CD14-positive monocyte (primary cell): ENCODE data around the gene ZNF555. TPM values are rescaled to one million over a fixed set of nuclear protein-coding genes. Genes with fewer than 3 reads are reported as not detected.
A peak's percentile ranks its signal among the peaks of the same experiment; 100 is the strongest.

ENCODE experiments used
- DNase-seq, 3 donors: peaks; one replicate each; pipeline ENCODE4 v3.0.0-alpha.2; 2011 to 2022
- H2AFZ ChIP-seq: 2 replicates; pipeline ENCODE4 v1.6.0; 2012; ENCODE audit warnings: mild to moderate bottlenecking, low read depth, low read length, inconsistent platforms; ENCODE audit not compliant: insufficient read depth, poor library complexity, severe bottlenecking
- H3K27ac ChIP-seq, 2 donors: 1 replicate in 1 of 2; 2 replicates in 1 of 2; pipeline ENCODE4 v1.5.1; 2012 to 2013; ENCODE audit warnings: low read length in 2 of 2, control low read depth in 1 of 2, inconsistent platforms in 1 of 2, low read depth in 1 of 2, mild to moderate bottlenecking in 1 of 2
- H3K27me3 ChIP-seq, 2 donors: one replicate each; pipeline versions ENCODE4 v1.6.0 to v1.6.1; 2011 to 2013; ENCODE audit warnings: low read length in 2 of 2; ENCODE audit not compliant: control insufficient read depth in 2 of 2, insufficient read depth in 2 of 2
- H3K36me3 ChIP-seq, 2 donors: replicated peaks in 1 of 2; 1 replicate in 1 of 2; 2 replicates in 1 of 2; pipeline versions ENCODE4 v1.5.1 to v1.6.1; 2012 to 2013; ENCODE audit warnings: low read length in 2 of 2, control low read depth in 1 of 2, inconsistent platforms in 1 of 2, mild to moderate bottlenecking in 1 of 2; ENCODE audit not compliant: insufficient read depth in 2 of 2, control insufficient read depth in 1 of 2
- H3K4me1 ChIP-seq, 2 donors: 1 replicate in 1 of 2; 2 replicates in 1 of 2; pipeline versions ENCODE4 v1.5.1 to v1.6.1; 2012 to 2013; ENCODE audit warnings: low read length in 2 of 2, control low read depth in 1 of 2, inconsistent platforms in 1 of 2, mild to moderate bottlenecking in 1 of 2, moderate library complexity in 1 of 2; ENCODE audit not compliant: insufficient read depth in 2 of 2, control insufficient read depth in 1 of 2
- H3K4me2 ChIP-seq: replicated peaks from 2 replicates; pipeline ENCODE3; 2012; ENCODE audit warnings: low read length, moderate library complexity, mild to moderate bottlenecking; ENCODE audit not compliant: poor library complexity, severe bottlenecking; ENCODE audit errors: extremely low read depth
- H3K4me3 ChIP-seq, 3 experiments: fragments of 200-600 bp in 1 of 3; sonication (generic) in 1 of 3; replicated peaks in 1 of 3; 1 replicate in 2 of 3; 2 replicates in 1 of 3; pipeline ENCODE4 v1.5.1; 2011 to 2013; ENCODE audit warnings: low read length in 3 of 3, mild to moderate bottlenecking in 3 of 3, control low read depth in 2 of 3, low read depth in 2 of 3, inconsistent platforms in 1 of 3, moderate library complexity in 1 of 3
- H3K79me2 ChIP-seq: 2 replicates; pipeline ENCODE4 v1.6.0; 2012; ENCODE audit warnings: mild to moderate bottlenecking, control low read depth, inconsistent platforms, low read length, moderate library complexity; ENCODE audit not compliant: insufficient read depth
- H3K9ac ChIP-seq: 2 replicates; pipeline ENCODE4 v1.6.0; 2017; ENCODE audit warnings: low read length, mild to moderate bottlenecking; ENCODE audit not compliant: insufficient read depth, poor library complexity, severe bottlenecking
- H3K9me3 ChIP-seq, 2 donors: replicated peaks in 1 of 2; 1 replicate in 1 of 2; 2 replicates in 1 of 2; pipeline versions ENCODE4 v1.5.1 to v1.6.1; 2012 to 2013; ENCODE audit warnings: low read length in 2 of 2, control low read depth in 1 of 2; ENCODE audit not compliant: control insufficient read depth in 1 of 2, insufficient read depth in 1 of 2
- H4K20me1 ChIP-seq: 2 replicates; pipeline ENCODE4 v1.6.0; 2012; ENCODE audit warnings: mild to moderate bottlenecking, low read length, control low read depth, moderate library complexity; ENCODE audit not compliant: insufficient read depth
- H3K27ac Mint-ChIP-seq, 7 donors: one replicate each; pipeline ENCODE4 v1.8.0; 2020; ENCODE audit warnings: mild to moderate bottlenecking in 7 of 7, mixed read lengths in 7 of 7, moderate library complexity in 6 of 7, inconsistent platforms in 2 of 7
- H3K27me3 Mint-ChIP-seq, 3 donors: one replicate each; pipeline ENCODE4 v1.8.0; 2021 to 2022; ENCODE audit warnings: low read depth in 3 of 3, mild to moderate bottlenecking in 3 of 3, mixed read lengths in 3 of 3, moderate library complexity in 3 of 3, inconsistent platforms in 1 of 3
- H3K36me3 Mint-ChIP-seq, 2 donors: one replicate each; pipeline ENCODE4 v1.8.0; 2020; ENCODE audit warnings: mixed read lengths in 2 of 2, inconsistent platforms in 1 of 2, mild to moderate bottlenecking in 1 of 2
- H3K4me1 Mint-ChIP-seq: one replicate; pipeline ENCODE4 v1.8.0; 2020; ENCODE audit warnings: mild to moderate bottlenecking, mixed read lengths
- H3K4me3 Mint-ChIP-seq, 2 donors: one replicate each; pipeline ENCODE4 v1.8.0; 2020; ENCODE audit warnings: mild to moderate bottlenecking in 2 of 2, mixed read lengths in 2 of 2, moderate library complexity in 1 of 2
- H3K9me3 Mint-ChIP-seq, 7 donors: one replicate each; pipeline ENCODE4 v1.8.0; 2020 to 2022; ENCODE audit warnings: mixed read lengths in 7 of 7, mild to moderate bottlenecking in 6 of 7, moderate library complexity in 6 of 7, inconsistent platforms in 2 of 7
- CTCF ChIP-seq: fragments of 200-600 bp; IDR thresholded peaks from one replicate; pipeline ENCODE4 v1.8.0; 2022; ENCODE audit warnings: antibody characterized with exemption, mild to moderate bottlenecking
- WGBS: methylation state at CpG from one replicate; pipeline ENCODE4 v1.1.5; 2013; ENCODE audit warnings: missing lambda C conversion rate; ENCODE audit not compliant: insufficient coverage; 5-methylcytosine and 5-hydroxymethylcytosine counted together
- intact Hi-C, 2 donors: fragments of 100-400 bp; cut with micrococcal nuclease; formaldehyde crosslinking; loops; one replicate each; pipeline versions ENCODE4 v1.15.0 to v1.15.1; 2023
- polyA plus RNA-seq, 3 donors: library from polyadenylated mRNA; depleted of rRNA in 1 of 3; unstranded in 2 of 3; stranded (reverse) in 1 of 3; fragments of 300-500 nt in 2 of 3; fragments of >200 nt in 1 of 3; fragmentation: Illumina TruSeq in 2 of 3; gene quantifications; 1 replicate in 2 of 3; 2 replicates in 1 of 3; pipeline ENCODE4 v1.2.3, GENCODE V29; 2012 to 2021

Gene ZNF555
- polyA plus RNA-seq, 3 donors: 2.2 to 2.9 (median 2.6) TPM

- no peak overlapping the region for H3K27ac Mint-ChIP-seq
- H3K36me3 Mint-ChIP-seq: peaks cover 32 to 85% of the 10 kb centered on the region in 2 donors
- H3K79me2 ChIP-seq: no peaks in the 10 kb centered on the region
- H3K4me3 ChIP-seq: no peak overlapping the region
- H3K27me3 ChIP-seq: no peaks in the 10 kb centered on the region
- intact Hi-C loops: no loop called here
- 97% methylated on average over 22 of the region's 22 CpGs for WGBS
- no peak overlapping the region for H3K9ac ChIP-seq
- peaks cover 0 to 4% (median 0%) of the 10 kb centered on the region in 3 donors for H3K27me3 Mint-ChIP-seq
- peaks cover 25 to 53% of the 10 kb centered on the region in 2 donors for H3K36me3 ChIP-seq
- DNase-seq: no peak
- H2AFZ ChIP-seq: no peak overlapping the region
- TF ChIP-seq CTCF: no peak
- H3K4me1 Mint-ChIP-seq: no peaks in the 10 kb centered on the region
- H3K4me2 ChIP-seq: no peak overlapping the region
- H3K27ac ChIP-seq: no peak overlapping the region
- no peaks in the 10 kb centered on the region for H3K4me1 ChIP-seq
- no peak overlapping the region for H3K4me3 Mint-ChIP-seq
- no peaks in the 10 kb centered on the region for H4K20me1 ChIP-seq
- H3K9me3 ChIP-seq: no peaks in the 10 kb centered on the region
- H3K9me3 Mint-ChIP-seq: peaks cover 0 to 5% (median 0%) of the 10 kb centered on the region in 7 donors
Measured at GRCh38 chr19:2800506-2800905, 40.8 kb upstream of the ZNF555 start.

- H3K36me3 Mint-ChIP-seq: peaks cover 27 to 73% of the 10 kb centered on the region in 2 donors
- H3K27me3 Mint-ChIP-seq: peaks cover 0 to 4% (median 0%) of the 10 kb centered on the region in 3 donors
- H3K36me3 ChIP-seq: peaks cover 29 to 53% of the 10 kb centered on the region in 2 donors
- no peaks in the 10 kb centered on the region for H4K20me1 ChIP-seq
- no peak overlapping the region for H2AFZ ChIP-seq
- no peak overlapping the region for H3K4me3 ChIP-seq
- H3K27ac ChIP-seq: no peak overlapping the region
- H3K9me3 Mint-ChIP-seq: peaks cover 0 to 5% (median 0%) of the 10 kb centered on the region in 7 donors
- peak overlapping the region in 1 of 7 donors; percentile 55 for H3K27ac Mint-ChIP-seq
- no peaks in the 10 kb centered on the region for H3K79me2 ChIP-seq
- no peak overlapping the region for H3K4me2 ChIP-seq
- WGBS: 98% methylated on average over 14 of the region's 17 CpGs
- no peaks in the 10 kb centered on the region for H3K4me1 Mint-ChIP-seq
- intact Hi-C loops: no loop called here
- no peak overlapping the region for H3K4me3 Mint-ChIP-seq
- H3K4me1 ChIP-seq: no peaks in the 10 kb centered on the region
- no peaks in the 10 kb centered on the region for H3K27me3 ChIP-seq
- no peak for TF ChIP-seq CTCF
- DNase-seq: no peak
- no peak overlapping the region for H3K9ac ChIP-seq
- H3K9me3 ChIP-seq: no peaks in the 10 kb centered on the region
Measured at GRCh38 chr19:2802826-2803225, 38.4 kb upstream of the ZNF555 start.
